Fibroblast of pulmonary artery (primary cell): ENCODE measurements around the gene TMEM121.

Source experiments
- DNase-seq: peaks from one replicate; pipeline ENCODE4 v3.0.0-alpha.2; 2010; ENCODE audit warnings: low read depth
- H3K4me3 ChIP-seq: replicated peaks from 2 replicates; pipeline ENCODE4 v1.5.1; 2011; ENCODE audit warnings: low read depth, mild to moderate bottlenecking, control low read depth, low read length, moderate library complexity
- TF ChIP-seq, protein P1 (sequence below): IDR thresholded peaks from 2 replicates; pipeline ENCODE4 v1.5.1; 2011; ENCODE audit warnings: mild to moderate bottlenecking, control low read depth, low read length, inconsistent platforms; ENCODE audit errors: missing control alignments

TMEM121 gene

DNA sequence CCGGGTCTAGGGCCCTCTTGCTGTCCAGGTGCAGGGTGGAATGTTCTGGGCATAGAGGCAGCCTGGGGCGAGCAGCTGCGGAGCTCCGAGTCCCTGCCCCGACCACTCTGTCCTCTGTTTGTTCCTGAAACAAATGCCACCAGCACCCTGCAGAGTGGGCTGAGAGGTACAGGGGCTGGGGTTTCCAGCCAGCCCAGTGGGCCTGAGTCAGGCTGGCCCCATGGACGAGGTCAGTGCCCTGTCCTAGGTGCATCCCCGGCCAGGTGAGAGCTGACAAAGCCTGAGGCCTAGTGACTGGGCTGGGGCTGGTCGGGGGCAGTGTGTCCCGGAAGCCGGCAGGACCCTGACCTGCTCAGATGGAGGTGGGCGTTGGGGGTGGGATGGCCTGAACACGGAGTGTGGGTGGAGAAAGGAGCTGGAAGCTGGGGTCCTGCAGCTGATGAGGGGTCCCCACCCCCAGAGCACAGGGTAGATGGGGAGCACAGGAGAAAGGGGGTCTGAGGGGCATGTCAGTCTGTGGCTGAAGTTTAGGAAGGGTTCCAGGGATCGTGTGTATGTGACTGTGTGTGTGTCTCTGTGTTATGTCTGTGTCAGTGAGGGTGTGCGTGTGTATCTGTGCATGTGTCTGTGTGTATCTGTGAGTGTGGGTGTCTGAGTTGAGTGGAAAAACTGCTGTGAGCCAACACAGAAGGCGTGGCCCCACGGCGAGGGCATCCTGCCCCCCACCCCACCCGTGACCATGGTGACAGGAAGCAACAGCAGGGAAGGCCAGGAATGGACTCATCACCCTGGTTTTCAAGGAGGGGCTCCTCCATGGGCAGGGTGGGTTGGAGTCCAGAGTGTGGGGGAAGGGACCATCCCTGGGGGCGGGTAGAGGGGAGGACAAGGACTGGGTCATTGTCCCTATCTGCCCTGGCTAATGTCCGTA lies 42.0 kb upstream of the TMEM121 start:
- H3K4me3 ChIP-seq: no peak overlapping the region
- TF ChIP-seq, protein P1, sequence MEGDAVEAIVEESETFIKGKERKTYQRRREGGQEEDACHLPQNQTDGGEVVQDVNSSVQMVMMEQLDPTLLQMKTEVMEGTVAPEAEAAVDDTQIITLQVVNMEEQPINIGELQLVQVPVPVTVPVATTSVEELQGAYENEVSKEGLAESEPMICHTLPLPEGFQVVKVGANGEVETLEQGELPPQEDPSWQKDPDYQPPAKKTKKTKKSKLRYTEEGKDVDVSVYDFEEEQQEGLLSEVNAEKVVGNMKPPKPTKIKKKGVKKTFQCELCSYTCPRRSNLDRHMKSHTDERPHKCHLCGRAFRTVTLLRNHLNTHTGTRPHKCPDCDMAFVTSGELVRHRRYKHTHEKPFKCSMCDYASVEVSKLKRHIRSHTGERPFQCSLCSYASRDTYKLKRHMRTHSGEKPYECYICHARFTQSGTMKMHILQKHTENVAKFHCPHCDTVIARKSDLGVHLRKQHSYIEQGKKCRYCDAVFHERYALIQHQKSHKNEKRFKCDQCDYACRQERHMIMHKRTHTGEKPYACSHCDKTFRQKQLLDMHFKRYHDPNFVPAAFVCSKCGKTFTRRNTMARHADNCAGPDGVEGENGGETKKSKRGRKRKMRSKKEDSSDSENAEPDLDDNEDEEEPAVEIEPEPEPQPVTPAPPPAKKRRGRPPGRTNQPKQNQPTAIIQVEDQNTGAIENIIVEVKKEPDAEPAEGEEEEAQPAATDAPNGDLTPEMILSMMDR: no peak
- peak; percentile 31 for DNase-seq

DNA sequence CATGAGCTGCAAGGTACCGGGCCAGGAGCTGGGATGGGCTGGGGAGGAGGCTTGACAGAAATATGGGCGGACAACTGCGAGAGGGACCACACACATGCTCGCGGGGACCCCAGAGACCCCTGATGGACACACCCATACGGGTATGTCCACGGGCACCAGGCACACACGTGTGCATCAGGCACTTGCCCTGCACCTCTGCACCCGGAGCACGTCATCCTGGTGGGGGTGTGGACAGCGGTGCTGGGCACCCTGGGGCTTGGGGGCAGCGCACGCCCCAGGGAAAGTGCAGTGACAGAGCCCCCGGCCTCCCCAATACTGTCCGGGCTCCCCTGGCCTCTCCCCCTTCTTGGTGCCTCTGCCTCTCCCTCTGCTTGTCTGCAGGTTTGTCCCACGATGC lies 41.4 kb upstream of the TMEM121 start:
- no peak for DNase-seq
- TF ChIP-seq, protein P1: no peak
- no peak overlapping the region for H3K4me3 ChIP-seq

DNA sequence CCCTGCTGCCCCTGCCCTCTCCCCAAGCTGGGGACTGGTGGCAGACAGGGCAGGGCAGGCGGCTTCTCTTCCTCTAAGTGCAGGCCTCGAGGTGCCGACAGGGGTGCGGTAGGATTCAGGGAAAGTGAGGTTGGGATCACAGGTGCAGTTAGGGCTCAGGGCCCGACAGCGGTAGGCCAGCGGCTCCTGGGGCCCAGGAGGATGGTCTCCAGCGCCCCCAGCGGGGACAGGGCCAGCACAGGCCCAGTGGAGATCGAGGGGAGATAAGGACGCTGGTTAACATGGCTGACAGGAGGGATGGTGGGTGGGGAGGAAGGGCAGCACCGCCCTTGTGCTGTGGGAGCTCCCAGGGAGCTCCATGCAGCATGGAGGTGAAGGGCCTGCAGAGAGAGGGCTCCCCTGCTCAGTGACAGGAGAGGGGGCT lies 40.6 kb upstream of the TMEM121 start:
- TF ChIP-seq, protein P1: peak; percentile 11
- DNase-seq: no peak
- H3K4me3 ChIP-seq: no peak overlapping the region

DNA sequence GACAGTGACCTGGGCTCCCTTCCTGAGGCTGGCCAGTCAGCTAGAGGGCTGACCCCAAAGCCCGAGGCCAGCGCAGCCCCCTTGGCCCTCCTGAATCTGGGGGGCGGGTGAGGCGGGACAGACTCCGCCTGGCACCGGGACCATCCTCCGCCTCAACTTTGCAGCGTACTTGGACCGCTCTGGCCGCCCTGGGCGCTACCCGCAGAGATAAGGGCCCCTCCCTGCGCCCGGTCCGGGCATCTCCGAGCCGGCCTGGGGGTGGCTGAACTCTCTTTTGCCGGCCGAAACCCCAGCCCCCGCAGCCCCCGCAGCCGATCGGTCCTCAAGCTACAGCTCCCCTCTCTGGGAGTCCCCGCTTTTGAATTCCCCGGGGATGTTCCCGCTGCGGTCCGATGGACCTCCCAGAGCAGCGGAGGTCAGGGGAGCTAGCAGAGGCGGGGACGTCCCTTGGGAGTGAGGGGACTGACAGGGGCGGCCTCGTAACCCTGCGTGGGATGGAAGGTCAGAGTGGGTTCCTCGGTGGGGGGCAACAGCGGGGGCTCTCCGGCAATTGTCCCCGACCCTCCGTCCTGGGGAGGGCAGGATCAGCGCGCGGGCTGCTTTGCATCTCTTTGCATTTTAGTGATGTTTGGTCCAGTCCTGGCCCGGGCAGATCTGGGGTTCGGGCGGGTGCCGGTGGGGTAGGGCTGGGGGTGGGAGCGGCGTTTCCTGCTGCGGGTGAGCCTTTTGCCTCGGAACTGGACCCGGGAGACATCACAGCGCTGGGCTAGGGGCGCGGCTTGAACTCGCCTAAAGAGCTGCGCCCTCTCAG lies 40.0 kb upstream of the TMEM121 start, which contains the start of gene CRIP1:
CRIP1 (plus strand) TSS at position 724 of the 811 bp plus-strand sequence. CDS start 374 bp downstream, outside the sequence.
- no peak within 1 kb of the TSS for H3K4me3 ChIP-seq
- DNase-seq: no peak
- TF ChIP-seq, protein P1: no peak

DNA sequence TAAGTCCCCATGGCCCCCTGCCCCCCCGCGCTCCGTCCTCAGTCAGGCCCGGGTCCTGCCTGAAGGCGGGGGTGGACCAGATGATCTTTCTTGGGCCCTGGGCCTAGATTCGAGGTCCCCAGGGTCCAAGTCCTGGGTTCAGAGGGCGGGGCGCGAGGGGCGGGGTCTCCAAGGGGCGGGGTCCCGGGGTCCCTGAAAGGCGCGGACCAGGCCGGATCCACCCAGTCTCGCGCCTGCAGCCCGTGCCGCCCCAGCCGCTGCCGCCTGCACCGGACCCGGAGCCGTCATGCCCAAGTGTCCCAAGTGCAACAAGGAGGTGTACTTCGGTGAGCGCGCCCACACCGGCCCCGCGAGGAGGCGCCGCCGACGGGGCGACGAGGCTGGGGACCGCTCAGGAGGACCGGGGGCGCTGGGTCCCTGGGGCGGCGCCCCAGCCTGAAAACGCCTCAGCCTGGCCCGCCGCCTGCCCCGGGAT lies 39.4 kb upstream of the TMEM121 start:
- H3K4me3 ChIP-seq: no peak overlapping the region
- TF ChIP-seq, protein P1: no peak
- DNase-seq: no peak

DNA sequence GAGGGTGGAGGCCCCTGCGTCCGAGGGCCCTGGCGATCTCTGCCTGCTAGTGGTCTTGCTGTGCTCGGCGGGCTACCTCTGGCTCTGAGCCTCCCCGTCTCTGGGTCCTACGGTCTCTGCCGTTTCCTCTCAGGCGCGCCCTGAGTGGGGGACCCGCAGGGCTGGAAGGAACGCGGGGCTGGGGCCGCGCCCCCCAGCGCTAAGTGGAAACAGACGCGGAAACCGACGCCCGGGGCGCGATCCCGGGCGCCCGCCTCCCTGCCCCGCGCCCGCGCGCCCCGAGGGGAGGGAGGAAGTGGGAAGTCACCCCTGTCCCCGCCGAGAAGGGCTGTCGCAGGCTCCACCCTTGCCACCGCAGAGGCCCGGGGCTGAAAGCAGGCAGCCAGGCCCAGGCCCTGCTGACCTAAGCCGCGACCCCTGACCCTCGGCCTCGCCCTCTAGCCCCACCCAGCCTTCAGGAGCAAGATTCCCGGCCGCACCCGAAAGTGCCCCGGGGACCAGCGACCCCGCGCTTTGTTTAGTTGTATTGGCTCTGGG lies 38.9 kb upstream of the TMEM121 start:
- DNase-seq: no peak
- TF ChIP-seq, protein P1: no peak
- no peak overlapping the region for H3K4me3 ChIP-seq
